ENCODE measurements around the gene RANGRF.
"Not testable (repeated sequence)": the region's sequence is repeated elsewhere in the genome, so short reads cannot be mapped to it uniquely, and the experiment has no call there.

The RANGRF gene, protein sequence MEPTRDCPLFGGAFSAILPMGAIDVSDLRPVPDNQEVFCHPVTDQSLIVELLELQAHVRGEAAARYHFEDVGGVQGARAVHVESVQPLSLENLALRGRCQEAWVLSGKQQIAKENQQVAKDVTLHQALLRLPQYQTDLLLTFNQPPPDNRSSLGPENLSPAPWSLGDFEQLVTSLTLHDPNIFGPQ

GRCh38 chr17:8288336-8289102 is at the start of gene RANGRF:
TSS of gene RANGRF (plus strand) at chr17:8288670. CDS start at chr17:8288789, 119 bp downstream.
- peak within 1 kb of the TSS; percentile 91 to 98 for H3K4me3 Mint-ChIP-seq
- H3K27me3 Mint-ChIP-seq, result no peaks in the 10 kb centered on the region
- peak within 1 kb of the TSS; percentile 93 to 97 for H3K27ac Mint-ChIP-seq
- peak; percentile 92 for ATAC-seq
- H3K4me1 Mint-ChIP-seq, result peaks cover 37% of the 10 kb centered on the region
- no peaks in the 10 kb centered on the region for H3K9me3 Mint-ChIP-seq
- peak; percentile 79 to 82 for DNase-seq

GRCh38 chr17:8243827-8244226 is 44.6 kb upstream of the RANGRF start:
- Mint-ChIP-seq H3K4me1 (peaks cover 37% of the 10 kb centered on the region), H3K27ac (no peak overlapping the region), H3K9me3 (no peaks in the 10 kb centered on the region), H3K27me3 (no peaks in the 10 kb centered on the region), H3K4me3 (no peak overlapping the region)
- no peak for DNase-seq
- no peak for ATAC-seq

DNA sequence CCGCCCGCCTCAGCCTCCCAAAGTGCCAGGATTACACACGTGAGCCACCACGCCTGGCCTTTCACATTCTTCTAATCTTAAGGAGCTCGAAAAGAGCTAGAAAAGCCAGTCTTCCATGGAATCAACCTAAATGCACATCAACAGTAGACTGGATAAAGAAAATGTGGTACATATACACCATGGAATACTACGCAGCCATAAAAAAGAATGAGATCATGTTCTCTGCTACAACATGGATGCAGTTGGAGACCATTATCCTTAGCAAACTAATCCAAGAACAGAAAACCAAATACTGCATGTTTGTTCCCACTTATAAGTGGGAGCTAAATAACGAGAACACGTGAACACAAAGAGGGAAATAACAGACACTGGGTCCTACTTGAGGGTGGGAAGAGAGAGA is 43.7 kb upstream of the RANGRF start:
- Mint-ChIP-seq H3K9me3 (no peaks in the 10 kb centered on the region), H3K27ac (no peak overlapping the region), H3K27me3 (no peaks in the 10 kb centered on the region), H3K4me3 (no peak overlapping the region), H3K4me1 (peaks cover 42% of the 10 kb centered on the region)
- DNase-seq (no peak), ATAC-seq (no peak)

- Mint-ChIP-seq H3K9me3 (no peaks in the 10 kb centered on the region), H3K4me3 (peak within 1 kb of the TSS; percentile 95 to 99), H3K27ac (peak within 1 kb of the TSS; percentile 99 to 100), H3K4me1 (peaks cover 42% of the 10 kb centered on the region), H3K27me3 (no peaks in the 10 kb centered on the region)
- DNase-seq (peak; percentile 97 to 98), ATAC-seq (peak; percentile 73)
Measured at GRCh38 chr17:8248751-8249607, 39.5 kb upstream of the RANGRF start, which contains the start of gene PFAS. TSS of gene PFAS (plus strand) at chr17:8249289. CDS start at chr17:8253938, 4,649 bp downstream.

GRCh38 chr17:8249621-8250500 is 38.6 kb upstream of the RANGRF start:
- H3K27ac Mint-ChIP-seq, result peak overlapping the region; percentile 99 to 100

DNA sequence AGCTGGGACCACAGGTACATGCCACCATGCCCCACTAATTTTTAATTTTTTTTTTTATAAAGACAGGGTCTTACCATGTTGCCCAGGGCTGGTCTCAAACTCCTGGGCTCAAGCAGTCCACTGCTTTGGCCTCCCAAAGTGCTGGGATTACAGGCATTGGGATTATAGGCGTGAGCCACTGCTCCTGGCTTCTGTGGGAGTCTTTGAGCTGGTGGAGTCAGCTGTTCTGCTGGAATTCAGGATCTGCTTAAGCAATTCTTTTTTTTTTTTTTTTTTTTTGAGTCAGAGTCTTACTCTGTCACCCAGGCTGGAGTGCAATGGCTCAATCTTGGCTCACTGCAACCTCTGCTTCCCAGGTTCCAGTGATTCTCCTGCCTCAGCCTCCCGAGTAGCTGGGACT is 37.1 kb upstream of the RANGRF start:
- not testable (repeated sequence) for H3K27me3 Mint-ChIP-seq, H3K27ac Mint-ChIP-seq, H3K4me3 Mint-ChIP-seq, H3K9me3 Mint-ChIP-seq, ATAC-seq, DNase-seq
- peaks cover 20% of the 10 kb centered on the region for H3K4me1 Mint-ChIP-seq

More at GRCh38 chr17:8249621-8250500, 38.6 kb upstream of the RANGRF start:
- Mint-ChIP-seq H3K4me1 (peaks cover 34% of the 10 kb centered on the region), H3K27me3 (no peaks in the 10 kb centered on the region), H3K9me3 (no peaks in the 10 kb centered on the region), H3K4me3 (peak overlapping the region; percentile 95 to 99)
- ATAC-seq (no peak), DNase-seq (no peak)

DNA sequence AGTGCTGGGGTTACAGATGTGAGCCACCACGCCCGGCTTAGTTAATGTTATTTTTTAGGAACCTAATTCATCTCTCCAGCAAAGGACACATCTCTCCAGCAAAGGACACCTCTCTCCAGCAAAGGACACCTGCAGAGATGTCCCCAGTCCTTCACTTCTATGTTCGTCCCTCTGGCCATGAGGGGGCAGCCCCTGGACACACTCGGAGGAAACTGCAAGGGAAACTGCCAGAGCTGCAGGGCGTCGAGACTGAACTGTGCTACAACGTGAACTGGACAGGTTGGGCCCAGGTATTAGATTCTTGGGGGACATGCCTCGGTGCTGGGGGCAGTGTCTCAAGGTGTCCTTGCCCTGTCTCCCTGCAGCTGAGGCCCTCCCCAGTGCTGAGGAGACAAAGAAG is 34.7 kb upstream of the RANGRF start:
- Mint-ChIP-seq H3K9me3 (no peaks in the 10 kb centered on the region), H3K4me1 (peaks cover 17% of the 10 kb centered on the region), H3K4me3 (no peak overlapping the region), H3K27ac (no peak overlapping the region), H3K27me3 (no peaks in the 10 kb centered on the region)
- ATAC-seq, result no peak
- no peak for DNase-seq

DNA sequence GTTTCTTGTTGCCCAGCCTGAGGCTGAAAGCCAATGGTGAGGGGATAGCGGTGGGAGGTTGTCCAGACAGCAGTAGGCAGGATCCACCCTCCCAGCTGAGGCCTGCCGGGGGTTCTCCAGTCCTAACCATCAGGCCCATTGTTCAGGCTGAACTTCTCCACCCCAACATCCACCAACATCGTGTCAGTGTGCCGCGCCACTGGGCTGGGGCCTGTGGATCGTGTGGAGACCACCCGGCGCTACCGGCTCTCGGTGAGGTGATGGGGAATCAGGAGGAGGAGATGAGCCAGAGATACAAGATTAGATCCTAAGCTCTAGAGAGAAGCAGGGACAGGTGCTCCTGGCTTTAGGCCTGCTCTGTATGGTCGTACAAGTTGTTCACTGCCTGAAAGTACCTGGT is 33.6 kb upstream of the RANGRF start:
- Mint-ChIP-seq H3K4me1 (peaks cover 10% of the 10 kb centered on the region), H3K27ac (peak overlapping the region in 1 of 2 donors; percentile 16), H3K9me3 (no peaks in the 10 kb centered on the region), H3K27me3 (no peaks in the 10 kb centered on the region), H3K4me3 (no peak overlapping the region)
- ATAC-seq (no peak), DNase-seq (no peak)

GRCh38 chr17:8255499-8255898 is 33.0 kb upstream of the RANGRF start:
- peaks cover 4% of the 10 kb centered on the region for H3K4me1 Mint-ChIP-seq
- H3K9me3 Mint-ChIP-seq, result no peaks in the 10 kb centered on the region
- H3K4me3 Mint-ChIP-seq, result no peak overlapping the region
- no peak for ATAC-seq
- no peaks in the 10 kb centered on the region for H3K27me3 Mint-ChIP-seq
- no peak overlapping the region for H3K27ac Mint-ChIP-seq
- DNase-seq, result no peak

- no peak overlapping the region for H3K4me3 Mint-ChIP-seq
- H3K9me3 Mint-ChIP-seq, result no peaks in the 10 kb centered on the region
- ATAC-seq (no peak), DNase-seq (no peak)
- H3K27me3 Mint-ChIP-seq, result no peaks in the 10 kb centered on the region
- H3K4me1 Mint-ChIP-seq, result no peaks in the 10 kb centered on the region
- H3K27ac Mint-ChIP-seq, result no peak overlapping the region
Measured at GRCh38 chr17:8256291-8256690, 32.2 kb upstream of the RANGRF start.

DNA sequence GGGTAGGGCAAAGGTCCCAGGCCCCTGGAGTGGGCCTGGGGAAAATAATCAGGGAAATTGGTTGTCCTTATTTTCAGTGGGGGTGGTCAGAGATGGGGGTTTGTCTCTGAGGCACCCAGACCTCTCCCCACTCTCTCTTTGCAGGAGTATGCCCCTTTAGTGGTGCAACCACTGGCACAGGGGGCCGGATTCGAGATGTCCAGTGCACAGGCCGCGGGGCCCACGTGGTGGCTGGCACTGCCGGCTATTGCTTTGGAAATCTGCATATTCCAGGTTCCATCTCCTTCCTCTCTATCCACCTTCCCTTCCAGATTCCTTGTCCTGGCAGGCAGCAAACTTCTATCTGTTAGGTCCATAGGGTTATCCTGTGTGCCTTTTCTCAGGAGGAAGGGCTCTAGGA is 31.8 kb upstream of the RANGRF start:
- no peaks in the 10 kb centered on the region for H3K27me3 Mint-ChIP-seq
- ATAC-seq (no peak), DNase-seq (no peak)
- H3K9me3 Mint-ChIP-seq, result no peaks in the 10 kb centered on the region
- no peak overlapping the region for H3K4me3 Mint-ChIP-seq
- H3K4me1 Mint-ChIP-seq, result no peaks in the 10 kb centered on the region
- no peak overlapping the region for H3K27ac Mint-ChIP-seq

GRCh38 chr17:8257801-8258200 is 30.7 kb upstream of the RANGRF start:
- Mint-ChIP-seq H3K27ac (peak overlapping the region in 1 of 2 donors; percentile 76), H3K9me3 (no peaks in the 10 kb centered on the region), H3K4me1 (no peaks in the 10 kb centered on the region), H3K27me3 (no peaks in the 10 kb centered on the region), H3K4me3 (no peak overlapping the region)
- ATAC-seq, result no peak
- no peak for DNase-seq

- Mint-ChIP-seq H3K4me3 (no peak overlapping the region), H3K27me3 (no peaks in the 10 kb centered on the region), H3K9me3 (no peaks in the 10 kb centered on the region), H3K4me1 (no peaks in the 10 kb centered on the region), H3K27ac (no peak overlapping the region)
- DNase-seq (no peak), ATAC-seq (no peak)
Measured at GRCh38 chr17:8264320-8264719, 24.1 kb upstream of the RANGRF start.

- Mint-ChIP-seq H3K4me3 (no peak overlapping the region), H3K4me1 (no peaks in the 10 kb centered on the region), H3K9me3 (no peaks in the 10 kb centered on the region), H3K27me3 (no peaks in the 10 kb centered on the region), H3K27ac (peak overlapping the region in 1 of 2 donors; percentile 39)
- ATAC-seq (no peak), DNase-seq (no peak)
Measured at GRCh38 chr17:8264836-8265542, 23.5 kb upstream of the RANGRF start.

Data from stimulated activated naive CD8-positive, alpha-beta T cell treated with anti-CD3 and anti-CD28 coated beads, Interleukin-15, amount 100 ng/mL, for 72 hours (primary cell).